GM12878 (cell line): Measurements from ENCODE around the gene NLGN4X.

Experiments
- CTCF ChIP-seq, 3 experiments: IDR thresholded peaks in 2 of 3; conservative IDR thresholded peaks in 1 of 3; 2 replicates each; pipeline ENCODE4 v1.5.1; 2011; ENCODE audit warnings: low read depth in 3 of 3, low read length in 3 of 3, mild to moderate bottlenecking in 3 of 3, control low read depth in 2 of 3, moderate library complexity in 2 of 3, inconsistent platforms in 1 of 3, mixed read lengths in 1 of 3; ENCODE audit not compliant: control insufficient read depth in 2 of 3, insufficient read depth in 1 of 3; ENCODE audit errors: extremely low read depth in 1 of 3
- GABPA ChIP-seq: IDR thresholded peaks from 2 replicates; pipeline ENCODE4 v1.6.1; 2014; ENCODE audit warnings: antibody characterized with exemption, low read depth, mild to moderate bottlenecking, inconsistent platforms
- JUND ChIP-seq: IDR thresholded peaks from 2 replicates; pipeline ENCODE4 v1.6.1; 2012; ENCODE audit warnings: low read depth, mild to moderate bottlenecking, low read length, improper control_type of control experiment, moderate library complexity
- MTA2 ChIP-seq: fragments of 450-650 bp; IDR thresholded peaks from 2 replicates; pipeline ENCODE4 v1.6.1; 2016; ENCODE audit warnings: low read depth, mild to moderate bottlenecking, moderate library complexity
- POLR2AphosphoS5 ChIP-seq: IDR thresholded peaks from 2 replicates; pipeline ENCODE4 v1.6.1; 2011; ENCODE audit warnings: mild to moderate bottlenecking, low read length, inconsistent platforms
- RUNX3 ChIP-seq: IDR thresholded peaks from 2 replicates; pipeline ENCODE4 v1.6.1; 2012; ENCODE audit warnings: low read length, inconsistent platforms
- SMC3 ChIP-seq: IDR thresholded peaks from 2 replicates; pipeline ENCODE4 v1.6.1; 2011; ENCODE audit warnings: low read length, improper control_type of control experiment, borderline replicate concordance
- TAF1 ChIP-seq: IDR thresholded peaks from 2 replicates; pipeline ENCODE4 v1.6.1; 2011; ENCODE audit warnings: mild to moderate bottlenecking, low read depth, low read length, borderline replicate concordance
- USF1 ChIP-seq: IDR thresholded peaks from 2 replicates; pipeline ENCODE4 v1.6.1; 2011; ENCODE audit warnings: borderline replicate concordance, low read depth, mild to moderate bottlenecking, moderate library complexity, mixed read lengths, low read length; ENCODE audit not compliant: insufficient read depth; ENCODE audit errors: extremely low read length
- TF ChIP-seq, protein P1 (sequence below): fragments of 450-650 bp; IDR thresholded peaks from 2 replicates; pipeline ENCODE4 v1.6.1; 2016; ENCODE audit warnings: mild to moderate bottlenecking
- TF ChIP-seq, protein P2 (sequence below): fragments of 150-350 bp; IDR thresholded peaks from 2 replicates; pipeline ENCODE4 v1.6.1; 2016; ENCODE audit warnings: low read depth, low read length
- TF ChIP-seq, protein P3 (sequence below): IDR thresholded peaks from 2 replicates; pipeline ENCODE4 v1.6.1; 2012; ENCODE audit warnings: low read depth, low read length, improper control_type of control experiment

- TF ChIP-seq TAF1, result no peak
- no peak for TF ChIP-seq POLR2AphosphoS5
- TF ChIP-seq, protein P1, sequence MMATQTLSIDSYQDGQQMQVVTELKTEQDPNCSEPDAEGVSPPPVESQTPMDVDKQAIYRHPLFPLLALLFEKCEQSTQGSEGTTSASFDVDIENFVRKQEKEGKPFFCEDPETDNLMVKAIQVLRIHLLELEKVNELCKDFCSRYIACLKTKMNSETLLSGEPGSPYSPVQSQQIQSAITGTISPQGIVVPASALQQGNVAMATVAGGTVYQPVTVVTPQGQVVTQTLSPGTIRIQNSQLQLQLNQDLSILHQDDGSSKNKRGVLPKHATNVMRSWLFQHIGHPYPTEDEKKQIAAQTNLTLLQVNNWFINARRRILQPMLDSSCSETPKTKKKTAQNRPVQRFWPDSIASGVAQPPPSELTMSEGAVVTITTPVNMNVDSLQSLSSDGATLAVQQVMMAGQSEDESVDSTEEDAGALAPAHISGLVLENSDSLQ, result no peak
- TF ChIP-seq, protein P2, sequence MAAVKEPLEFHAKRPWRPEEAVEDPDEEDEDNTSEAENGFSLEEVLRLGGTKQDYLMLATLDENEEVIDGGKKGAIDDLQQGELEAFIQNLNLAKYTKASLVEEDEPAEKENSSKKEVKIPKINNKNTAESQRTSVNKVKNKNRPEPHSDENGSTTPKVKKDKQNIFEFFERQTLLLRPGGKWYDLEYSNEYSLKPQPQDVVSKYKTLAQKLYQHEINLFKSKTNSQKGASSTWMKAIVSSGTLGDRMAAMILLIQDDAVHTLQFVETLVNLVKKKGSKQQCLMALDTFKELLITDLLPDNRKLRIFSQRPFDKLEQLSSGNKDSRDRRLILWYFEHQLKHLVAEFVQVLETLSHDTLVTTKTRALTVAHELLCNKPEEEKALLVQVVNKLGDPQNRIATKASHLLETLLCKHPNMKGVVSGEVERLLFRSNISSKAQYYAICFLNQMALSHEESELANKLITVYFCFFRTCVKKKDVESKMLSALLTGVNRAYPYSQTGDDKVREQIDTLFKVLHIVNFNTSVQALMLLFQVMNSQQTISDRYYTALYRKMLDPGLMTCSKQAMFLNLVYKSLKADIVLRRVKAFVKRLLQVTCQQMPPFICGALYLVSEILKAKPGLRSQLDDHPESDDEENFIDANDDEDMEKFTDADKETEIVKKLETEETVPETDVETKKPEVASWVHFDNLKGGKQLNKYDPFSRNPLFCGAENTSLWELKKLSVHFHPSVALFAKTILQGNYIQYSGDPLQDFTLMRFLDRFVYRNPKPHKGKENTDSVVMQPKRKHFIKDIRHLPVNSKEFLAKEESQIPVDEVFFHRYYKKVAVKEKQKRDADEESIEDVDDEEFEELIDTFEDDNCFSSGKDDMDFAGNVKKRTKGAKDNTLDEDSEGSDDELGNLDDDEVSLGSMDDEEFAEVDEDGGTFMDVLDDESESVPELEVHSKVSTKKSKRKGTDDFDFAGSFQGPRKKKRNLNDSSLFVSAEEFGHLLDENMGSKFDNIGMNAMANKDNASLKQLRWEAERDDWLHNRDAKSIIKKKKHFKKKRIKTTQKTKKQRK, result no peak
- no peak for TF ChIP-seq USF1
- no peak for TF ChIP-seq CTCF (IDR thresholded peaks at IDR 0.05 in 2 of 3, conservative IDR thresholded peaks at IDR 0.05 in 1 of 3; ENCODE audit: control insufficient read depth in 2 of 3, extremely low read depth in 1 of 3, insufficient read depth in 1 of 3, low read depth in 3 of 3, low read length in 3 of 3)
- no peak for TF ChIP-seq JUND
- no peak for TF ChIP-seq MTA2
- TF ChIP-seq SMC3, result no peak
- TF ChIP-seq, protein P3, sequence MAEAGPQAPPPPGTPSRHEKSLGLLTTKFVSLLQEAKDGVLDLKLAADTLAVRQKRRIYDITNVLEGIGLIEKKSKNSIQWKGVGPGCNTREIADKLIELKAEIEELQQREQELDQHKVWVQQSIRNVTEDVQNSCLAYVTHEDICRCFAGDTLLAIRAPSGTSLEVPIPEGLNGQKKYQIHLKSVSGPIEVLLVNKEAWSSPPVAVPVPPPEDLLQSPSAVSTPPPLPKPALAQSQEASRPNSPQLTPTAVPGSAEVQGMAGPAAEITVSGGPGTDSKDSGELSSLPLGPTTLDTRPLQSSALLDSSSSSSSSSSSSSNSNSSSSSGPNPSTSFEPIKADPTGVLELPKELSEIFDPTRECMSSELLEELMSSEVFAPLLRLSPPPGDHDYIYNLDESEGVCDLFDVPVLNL, result no peak
- TF ChIP-seq RUNX3, result no peak
- no peak for TF ChIP-seq GABPA
These were observed 76.7 kb downstream of the NLGN4X start for GRCh38 chrX:6151971-6152370.
